HCT116 (cell line): ENCODE data around the gene LY86. TPM values are rescaled to one million over a fixed set of nuclear protein-coding genes. Genes with fewer than 3 reads are reported as not detected.

ENCODE experiments used
- ATAC-seq: fragments of 200-7000 bp; cut with Tn5 transposase; 2 replicates; pipeline ENCODE4 v1.9.1; 2020; ENCODE audit warnings: mild to moderate bottlenecking, moderate library complexity
- BruUV-seq: library from RNA; stranded (reverse); fragments of 400-500 nt; replicated peaks from 2 replicates; lab custom pipeline; 2021; lab: Mats Ljungman, UMichigan
- CTCF ChIA-PET: fragments of 300-600 bp; sonication (Branson Sonifier 250); formaldehyde crosslinking; loops from one replicate; lab custom pipeline; 2021; ENCODE audit warnings: antibody characterized with exemption; lab: Charles Lee
- POLR2A ChIA-PET: fragments of 300-600, 350-600 bp; sonication (Branson Sonifier 250); formaldehyde crosslinking; loops from one replicate; lab custom pipeline; 2021; ENCODE audit warnings: antibody characterized with exemption; lab: Charles Lee
- RAD21 ChIA-PET, 2 experiments: fragments of 300-600 bp; sonication (Branson Sonifier 250); formaldehyde crosslinking; loops; one replicate each; lab custom pipeline; 2023; ENCODE audit warnings: low total read pairs in 2 of 2; ENCODE audit not compliant: uncharacterized antibody in 2 of 2, unreplicated experiment in 2 of 2, low non-redundant PET in 1 of 2; lab: Charles Lee
- DNase-seq: peaks from one replicate; pipeline ENCODE4 v3.0.0-alpha.2; 2010; ENCODE audit warnings: low read depth, low spot score
- H2AFZ ChIP-seq: fragments of 200-600 bp; shearing (Covaris generic), sonication (generic); 2 replicates; pipeline ENCODE4 v1.6.1; 2017; ENCODE audit warnings: low read depth, mixed run types, mixed read lengths, antibody characterized with exemption, low read length; ENCODE audit not compliant: poor library complexity, severe bottlenecking
- H3K27ac ChIP-seq: 2 replicates; pipeline ENCODE4 v1.5.1; 2012; ENCODE audit warnings: low read depth, low read length
- H3K27me3 ChIP-seq: fragments of 200-600 bp; sonication (generic); 2 replicates; pipeline ENCODE4 v1.6.1; 2016; ENCODE audit warnings: mixed run types, low read length, mixed read lengths; ENCODE audit not compliant: insufficient read depth
- H3K36me3 ChIP-seq, 2 experiments: fragments of 200-500 bp in 1 of 2; fragments of 200-600 bp in 1 of 2; sonication (Bioruptor generic) in 1 of 2; sonication (generic) in 1 of 2; 2 replicates each; pipeline versions ENCODE4 v1.5.1 to v1.6.1; 2014 to 2016; ENCODE audit warnings: low read length in 2 of 2, inconsistent platforms in 1 of 2, mixed read lengths in 1 of 2, mixed run types in 1 of 2; ENCODE audit not compliant: insufficient read depth in 2 of 2, control insufficient read depth in 1 of 2
- H3K4me1 ChIP-seq, 2 experiments: fragments of 200-600 bp in 1 of 2; sonication (generic) in 1 of 2; 2 replicates each; pipeline versions ENCODE4 v1.5.1 to v1.6.1; 2012 to 2017; ENCODE audit warnings: low read length in 2 of 2, inconsistent platforms in 1 of 2, mild to moderate bottlenecking in 1 of 2, mixed read lengths in 1 of 2, mixed run types in 1 of 2, moderate library complexity in 1 of 2; ENCODE audit not compliant: insufficient read depth in 2 of 2, control insufficient read depth in 1 of 2
- H3K4me2 ChIP-seq: fragments of 200-600 bp; sonication (generic); 2 replicates; pipeline ENCODE4 v1.6.1; 2017; ENCODE audit warnings: mixed run types, low read length, mixed read lengths
- H3K4me3 ChIP-seq, 2 experiments: fragments of 200-600 bp in 1 of 2; sonication (generic) in 1 of 2; replicated peaks in 1 of 2; 2 replicates each; pipeline ENCODE4 v1.5.1; 2011 to 2016; ENCODE audit warnings: low read length in 2 of 2, control low read depth in 1 of 2, low read depth in 1 of 2, mild to moderate bottlenecking in 1 of 2, mixed read lengths in 1 of 2, mixed run types in 1 of 2
- H3K79me2 ChIP-seq: fragments of 200-600 bp; sonication (generic); 2 replicates; pipeline ENCODE4 v1.6.1; 2017; ENCODE audit warnings: mild to moderate bottlenecking, mixed run types, low read length, moderate library complexity, mixed read lengths; ENCODE audit not compliant: insufficient read depth
- H3K9ac ChIP-seq: fragments of 200-600 bp; sonication (generic); 2 replicates; pipeline ENCODE4 v1.6.1; 2016; ENCODE audit warnings: low read length, mixed read lengths
- H3K9me2 ChIP-seq: fragments of 200-600 bp; sonication (generic), shearing (Covaris generic); 2 replicates; pipeline ENCODE4 v1.6.1; 2017; ENCODE audit warnings: mixed run types, mild to moderate bottlenecking, moderate library complexity; ENCODE audit not compliant: insufficient read depth
- H3K9me3 ChIP-seq, 2 experiments: fragments of 200-500 bp in 1 of 2; fragments of 200-600 bp in 1 of 2; sonication (Bioruptor generic) in 1 of 2; sonication (generic) in 1 of 2; 2 replicates each; pipeline ENCODE4 v1.6.1; 2014 to 2017; ENCODE audit warnings: low read length in 2 of 2, mixed read lengths in 2 of 2, inconsistent platforms in 1 of 2, low read depth in 1 of 2, mild to moderate bottlenecking in 1 of 2, mixed run types in 1 of 2, moderate library complexity in 1 of 2; ENCODE audit not compliant: control insufficient read depth in 1 of 2, insufficient read depth in 1 of 2
- H4K20me1 ChIP-seq: fragments of 200-600 bp; sonication (generic), shearing (Covaris generic); 2 replicates; pipeline ENCODE4 v1.6.1; 2017; ENCODE audit warnings: mixed run types, mild to moderate bottlenecking, moderate library complexity; ENCODE audit not compliant: insufficient read depth
- CBX3 ChIP-seq: IDR thresholded peaks from 2 replicates; pipeline ENCODE4 v1.6.1; 2012; ENCODE audit warnings: low read depth
- CTCF ChIP-seq, 3 experiments: fragments of 200-600 bp in 1 of 3; sonication (generic) in 1 of 3; IDR thresholded peaks in 2 of 3; conservative IDR thresholded peaks in 1 of 3; 2 replicates each; pipeline ENCODE4 v1.5.1; 2012 to 2017; ENCODE audit warnings: low read depth in 2 of 3, low read length in 2 of 3, antibody characterized with exemption in 1 of 3, borderline replicate concordance in 1 of 3, control low read depth in 1 of 3, mild to moderate bottlenecking in 1 of 3, mixed read lengths in 1 of 3, mixed run types in 1 of 3, moderate library complexity in 1 of 3; ENCODE audit not compliant: insufficient read depth in 1 of 3
- EGR1 ChIP-seq: IDR thresholded peaks from 2 replicates; pipeline ENCODE4 v1.6.1; 2012; ENCODE audit warnings: low read depth
- ELF1 ChIP-seq: IDR thresholded peaks from 2 replicates; pipeline ENCODE4 v1.6.1; 2012; ENCODE audit warnings: low read depth, borderline replicate concordance
- FOSL1 ChIP-seq: IDR thresholded peaks from 2 replicates; pipeline ENCODE4 v1.6.1; 2012; ENCODE audit warnings: low read depth
- MAX ChIP-seq: IDR thresholded peaks from 2 replicates; pipeline ENCODE4 v1.6.1; 2012
- RAD21 ChIP-seq: IDR thresholded peaks from 2 replicates; pipeline ENCODE4 v1.6.1; 2012; ENCODE audit warnings: low read depth, mild to moderate bottlenecking
- REST ChIP-seq: IDR thresholded peaks from 2 replicates; pipeline ENCODE4 v1.6.1; 2012; ENCODE audit warnings: low read depth
- SIN3A ChIP-seq: IDR thresholded peaks from 2 replicates; pipeline ENCODE4 v1.6.1; 2012; ENCODE audit warnings: low read depth
- YY1 ChIP-seq: IDR thresholded peaks from 2 replicates; pipeline ENCODE4 v1.6.1; 2011; ENCODE audit warnings: low read length, low read depth, moderate library complexity, mild to moderate bottlenecking; ENCODE audit not compliant: insufficient replicate concordance; ENCODE audit errors: extremely low read depth
- ZFX ChIP-seq: fragments of 450-650 bp; IDR thresholded peaks from 2 replicates; pipeline ENCODE4 v1.6.1; 2017
- intact Hi-C: fragments of 100-400 bp; cut with micrococcal nuclease; formaldehyde crosslinking; loops from 2 replicates; pipeline ENCODE4 v1.10.0; 2022
- total RNA-seq: library from RNA; stranded (reverse); gene quantifications from one replicate; pipeline ENCODE4 v1.2.1, GENCODE V29; 2021; ENCODE audit not compliant: unreplicated experiment

LY86 gene
- total RNA-seq, 1 experiment from 2014 or later = not detected

- CTCF ChIA-PET = interaction anchor here (0.5 to 2.9 kb wide), 5 partner anchors 7 to 1457 kb away, joined by 3 to 19 read pairs (median 4); no protein-coding TSS in a partner anchor
These were observed 32.3 kb upstream of the LY86 start for GRCh38 chr6:6556161-6556737.

More at GRCh38 chr6:6556161-6556737, 32.3 kb upstream of the LY86 start:
- no peak for TF ChIP-seq RAD21
- no peak for TF ChIP-seq ELF1
- TF ChIP-seq YY1 = no peak
- no peak for TF ChIP-seq MAX
- TF ChIP-seq ZFX = no peak
- TF ChIP-seq EGR1 = no peak
- TF ChIP-seq REST = no peak
- TF ChIP-seq CTCF (IDR thresholded peaks at IDR 0.05 in 2 of 3, conservative IDR thresholded peaks at IDR 0.05 in 1 of 3; ENCODE audit: borderline replicate concordance in 1 of 3, insufficient read depth in 1 of 3, low read depth in 2 of 3, low read length in 2 of 3) = no peak
- TF ChIP-seq SIN3A = no peak
- no peak for TF ChIP-seq CBX3
- no peak for TF ChIP-seq FOSL1
- TF ChIP-seq, all 23 proteins: peak for 0
- no peak overlapping the region for H3K4me3 ChIP-seq
- intact Hi-C loops = loop anchor here (10.0 kb wide), 1 partner anchor 1059 kb away; no protein-coding TSS in a partner anchor
- BruUV-seq = no TSS peak
- no peaks in the 10 kb centered on the region for H3K9me2 ChIP-seq
- H3K4me2 ChIP-seq = no peak overlapping the region
- POLR2A ChIA-PET = no interaction called here
- H3K4me1 ChIP-seq = no peaks in the 10 kb centered on the region
- no peak overlapping the region for H3K27ac ChIP-seq
- RAD21 ChIA-PET = no interaction called here
- H3K9me3 ChIP-seq = no peaks in the 10 kb centered on the region
- no peaks in the 10 kb centered on the region for H3K36me3 ChIP-seq
- H3K9ac ChIP-seq = no peak overlapping the region
- H3K27me3 ChIP-seq = peaks cover 49% of the 10 kb centered on the region
- H4K20me1 ChIP-seq = no peaks in the 10 kb centered on the region
- no peak overlapping the region for H2AFZ ChIP-seq
- DNase-seq (no peak), ATAC-seq (no peak)
- H3K79me2 ChIP-seq = no peaks in the 10 kb centered on the region
